ENCODE measurements around the gene KLK7. TPM values are rescaled to one million over a fixed set of nuclear protein-coding genes. Genes with fewer than 3 reads are reported as not detected.

The KLK7 gene
- total and polyA plus RNA-seq, 2 experiments from 2014 or later = 0.20 to 2.8 TPM

- Histone ChIP-seq H3K79me2 (no peaks in the 10 kb centered on the region), H3K4me2 (no peak overlapping the region), H3K4me1 (ENCODE audit: insufficient read depth) (no peaks in the 10 kb centered on the region), H3K9me2 (replicated peaks; ENCODE audit: insufficient read depth) (no peaks in the 10 kb centered on the region), H3K36me3 (replicated peaks; ENCODE audit: insufficient read depth, low read depth) (no peaks in the 10 kb centered on the region), H3K4me3 (no peak overlapping the region), H3K9me3 (ENCODE audit: low read depth) (no peaks in the 10 kb centered on the region), H2AFZ (no peak overlapping the region), H3K27ac (no peak overlapping the region), H3K27me3 (peaks cover 2% of the 10 kb centered on the region), H4K20me1 (ENCODE audit: insufficient read depth, poor library complexity, severe bottlenecking) (no peaks in the 10 kb centered on the region)
- DNase-seq (ENCODE audit: low spot score) = no peak
- TF ChIP-seq EZH2 (IDR thresholded peaks at IDR 0.05; ENCODE audit: borderline replicate concordance) (no peak), EZH2phosphoT487 (IDR thresholded peaks at IDR 0.05; ENCODE audit: low read depth, severe bottlenecking, unreplicated experiment) (no peak)
- TF ChIP-seq, protein P1, sequence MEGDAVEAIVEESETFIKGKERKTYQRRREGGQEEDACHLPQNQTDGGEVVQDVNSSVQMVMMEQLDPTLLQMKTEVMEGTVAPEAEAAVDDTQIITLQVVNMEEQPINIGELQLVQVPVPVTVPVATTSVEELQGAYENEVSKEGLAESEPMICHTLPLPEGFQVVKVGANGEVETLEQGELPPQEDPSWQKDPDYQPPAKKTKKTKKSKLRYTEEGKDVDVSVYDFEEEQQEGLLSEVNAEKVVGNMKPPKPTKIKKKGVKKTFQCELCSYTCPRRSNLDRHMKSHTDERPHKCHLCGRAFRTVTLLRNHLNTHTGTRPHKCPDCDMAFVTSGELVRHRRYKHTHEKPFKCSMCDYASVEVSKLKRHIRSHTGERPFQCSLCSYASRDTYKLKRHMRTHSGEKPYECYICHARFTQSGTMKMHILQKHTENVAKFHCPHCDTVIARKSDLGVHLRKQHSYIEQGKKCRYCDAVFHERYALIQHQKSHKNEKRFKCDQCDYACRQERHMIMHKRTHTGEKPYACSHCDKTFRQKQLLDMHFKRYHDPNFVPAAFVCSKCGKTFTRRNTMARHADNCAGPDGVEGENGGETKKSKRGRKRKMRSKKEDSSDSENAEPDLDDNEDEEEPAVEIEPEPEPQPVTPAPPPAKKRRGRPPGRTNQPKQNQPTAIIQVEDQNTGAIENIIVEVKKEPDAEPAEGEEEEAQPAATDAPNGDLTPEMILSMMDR (IDR thresholded peaks at IDR 0.05; ENCODE audit: poor library complexity) = no peak
- WGBS (ENCODE audit: low lambda C conversion rate, missing lambda C conversion rate) = 61% methylated on average over 14 of the region's 14 CpGs
These were observed 43.5 kb upstream of the KLK7 start for GRCh38 chr19:51027126-51027806.

DNA sequence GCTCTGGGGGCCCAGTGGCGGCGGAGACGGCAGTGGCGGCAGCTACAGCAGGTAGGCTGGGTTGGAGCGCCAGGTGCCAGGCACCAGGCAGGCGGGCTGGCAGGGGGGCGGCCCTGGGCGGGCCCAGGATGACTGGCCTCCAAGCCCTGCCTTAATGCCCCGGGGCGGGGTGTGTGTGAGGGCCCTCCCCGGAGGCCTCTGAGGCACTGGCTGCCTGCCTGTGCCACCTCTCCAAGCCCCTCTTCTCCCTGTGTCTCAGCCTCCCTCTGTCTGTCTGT is 42.8 kb upstream of the KLK7 start, which contains the start of gene KLK11:
Gene KLK11 (minus strand): TSS at position 63 of the 278 bp plus-strand sequence. CDS start 985 bp downstream, outside the sequence.
- TF ChIP-seq EZH2 (IDR thresholded peaks at IDR 0.05; ENCODE audit: borderline replicate concordance) (no peak), EZH2phosphoT487 (IDR thresholded peaks at IDR 0.05; ENCODE audit: low read depth, severe bottlenecking, unreplicated experiment) (no peak)
- TF ChIP-seq, protein P1 (IDR thresholded peaks at IDR 0.05; ENCODE audit: poor library complexity) = no peak
- no peak for DNase-seq (ENCODE audit: low spot score)
- H3K27me3 ChIP-seq = peaks cover 2% of the 10 kb centered on the region
- H4K20me1 ChIP-seq (ENCODE audit: insufficient read depth, poor library complexity, severe bottlenecking) = no peaks in the 10 kb centered on the region
- no peaks in the 10 kb centered on the region for H3K9me2 ChIP-seq (replicated peaks; ENCODE audit: insufficient read depth)
- H3K36me3 ChIP-seq (replicated peaks; ENCODE audit: insufficient read depth, low read depth) = no peaks in the 10 kb centered on the region
- H2AFZ ChIP-seq = no peak within 1 kb of the TSS
- H3K79me2 ChIP-seq = no peaks in the 10 kb centered on the region
- no peaks in the 10 kb centered on the region for H3K4me1 ChIP-seq (ENCODE audit: insufficient read depth)
- H3K27ac ChIP-seq = no peak within 1 kb of the TSS
- 71% methylated on average over 2 of the region's 11 CpGs for WGBS (ENCODE audit: low lambda C conversion rate, missing lambda C conversion rate)
- no peak within 1 kb of the TSS for H3K4me3 ChIP-seq
- no peaks in the 10 kb centered on the region for H3K9me3 ChIP-seq (ENCODE audit: low read depth)
- H3K4me2 ChIP-seq = no peak within 1 kb of the TSS

DNA sequence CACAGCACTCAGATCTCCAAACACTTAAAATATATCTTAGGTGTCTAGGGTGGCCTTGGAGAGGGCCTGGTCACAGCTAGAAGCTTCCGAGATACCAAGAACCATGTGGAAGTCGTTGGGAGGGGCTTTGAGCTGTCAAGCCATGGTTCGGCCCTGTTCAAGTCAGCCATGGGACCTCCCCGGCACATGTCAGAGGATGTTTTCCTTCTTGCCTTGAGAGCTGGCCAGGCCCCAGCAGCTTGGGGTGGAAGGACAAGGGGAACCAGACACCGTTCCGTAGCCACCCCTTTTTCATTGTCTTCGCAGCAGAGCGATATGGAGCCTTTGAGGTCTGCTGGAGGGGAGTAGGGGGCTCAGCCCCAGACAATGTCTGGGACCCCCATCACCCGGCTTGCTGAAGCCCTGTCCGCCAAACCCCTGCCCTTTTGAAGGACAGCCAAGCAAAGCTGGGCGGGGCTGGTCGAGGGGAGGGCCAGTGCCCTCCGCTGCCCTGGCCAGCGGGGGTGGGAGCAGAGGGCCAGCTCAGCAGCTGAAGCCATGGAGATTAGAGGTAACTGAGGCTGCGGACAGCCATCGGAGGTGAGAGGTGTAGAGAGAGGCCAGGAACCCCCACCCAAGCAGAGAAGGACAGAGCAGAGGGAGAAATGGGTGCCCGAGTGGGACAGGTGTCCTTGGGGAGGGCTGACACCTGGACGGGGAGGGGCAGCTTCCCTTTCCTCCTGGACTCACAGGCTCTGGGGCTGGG is 42.3 kb upstream of the KLK7 start:
- no peaks in the 10 kb centered on the region for H4K20me1 ChIP-seq (ENCODE audit: insufficient read depth, poor library complexity, severe bottlenecking)
- no peaks in the 10 kb centered on the region for H3K36me3 ChIP-seq (replicated peaks; ENCODE audit: insufficient read depth, low read depth)
- H3K9me2 ChIP-seq (replicated peaks; ENCODE audit: insufficient read depth) = no peaks in the 10 kb centered on the region
- no peak overlapping the region for H3K4me3 ChIP-seq
- H3K27ac ChIP-seq = no peak overlapping the region
- no peak for DNase-seq (ENCODE audit: low spot score)
- no peaks in the 10 kb centered on the region for H3K9me3 ChIP-seq (ENCODE audit: low read depth)
- no peak overlapping the region for H3K4me2 ChIP-seq
- H2AFZ ChIP-seq = no peak overlapping the region
- 85% methylated on average over 17 of the region's 18 CpGs for WGBS (ENCODE audit: low lambda C conversion rate, missing lambda C conversion rate)
- H3K27me3 ChIP-seq = peaks cover 2% of the 10 kb centered on the region
- TF ChIP-seq, protein P1 (IDR thresholded peaks at IDR 0.05; ENCODE audit: poor library complexity) = no peak
- no peak for TF ChIP-seq EZH2 (IDR thresholded peaks at IDR 0.05; ENCODE audit: borderline replicate concordance)
- TF ChIP-seq EZH2phosphoT487 (IDR thresholded peaks at IDR 0.05; ENCODE audit: low read depth, severe bottlenecking, unreplicated experiment) = no peak
- H3K79me2 ChIP-seq = no peaks in the 10 kb centered on the region
- H3K4me1 ChIP-seq (ENCODE audit: insufficient read depth) = no peaks in the 10 kb centered on the region

Data from hepatocyte (in vitro differentiated cells).